NB4 (cell line): ENCODE measurements around the gene COQ5.

Experiments used
- CTCF ChIP-seq: IDR thresholded peaks from one replicate; pipeline ENCODE4 v1.5.1; 2012; ENCODE audit warnings: low read depth, low read length
- TF ChIP-seq, protein P1 (sequence below): IDR thresholded peaks from 2 replicates; pipeline ENCODE4 v1.6.1; 2011; ENCODE audit warnings: low read depth, low read length

DNA sequence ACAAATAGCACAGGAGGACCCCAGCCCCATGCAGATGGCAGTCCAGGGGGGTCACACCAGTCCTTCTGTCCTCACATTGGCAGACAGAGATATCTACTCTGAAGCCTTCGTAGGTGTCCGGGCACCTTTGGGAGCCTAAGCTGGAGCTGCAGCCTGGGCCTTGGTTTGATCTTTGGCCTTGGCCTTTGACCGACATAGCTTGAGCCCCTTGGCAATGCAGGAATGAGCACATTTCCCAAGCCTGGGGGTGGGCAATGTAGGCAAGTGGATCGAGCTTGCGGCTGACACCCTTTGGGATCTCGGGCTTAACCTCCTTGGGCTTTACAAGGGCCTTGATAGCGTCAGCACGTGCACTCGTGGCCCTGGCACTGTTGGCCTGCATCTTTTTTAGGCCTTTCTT is 6.4 kb downstream of the COQ5 start:
- no peak for TF ChIP-seq CTCF
- TF ChIP-seq, protein P1, sequence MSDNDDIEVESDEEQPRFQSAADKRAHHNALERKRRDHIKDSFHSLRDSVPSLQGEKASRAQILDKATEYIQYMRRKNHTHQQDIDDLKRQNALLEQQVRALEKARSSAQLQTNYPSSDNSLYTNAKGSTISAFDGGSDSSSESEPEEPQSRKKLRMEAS, result no peak
